ENCODE data around the gene MLXIPL. TPM values are rescaled to one million over a fixed set of nuclear protein-coding genes. Genes with fewer than 3 reads are reported as not detected.

The MLXIPL gene
- total RNA-seq, 1 donor from 2014 or later: 0.41 TPM

Other genes with a start within 250 kb of the MLXIPL start
- 0.11 TPM for gene FZD9, start 190.7 kb downstream of the MLXIPL start, total RNA-seq
- gene BAZ1B, start 102.2 kb downstream of the MLXIPL start, total RNA-seq: 38.9 TPM
- gene BCL7B, start 66.8 kb downstream of the MLXIPL start, total RNA-seq: 82.9 TPM
- gene TBL2, start 45.9 kb downstream of the MLXIPL start, total RNA-seq: 9.6 TPM
- gene VPS37D, start 43.3 kb upstream of the MLXIPL start, total RNA-seq: 3.1 TPM
- 14.0 TPM for gene DNAJC30, start 58.9 kb upstream of the MLXIPL start, total RNA-seq
- 65.0 TPM for gene BUD23, start 59.1 kb upstream of the MLXIPL start, total RNA-seq
- gene STX1A, start 95.1 kb upstream of the MLXIPL start, total RNA-seq: 2.9 TPM
- gene ABHD11, start 114.3 kb upstream of the MLXIPL start, total RNA-seq: 25.2 TPM
- not detected for gene CLDN3, start 145.7 kb upstream of the MLXIPL start, total RNA-seq
- gene CLDN4, start 206.5 kb upstream of the MLXIPL start, total RNA-seq: 0.27 TPM
- gene METTL27, start 218.0 kb upstream of the MLXIPL start, total RNA-seq: 0.44 TPM
- not detected for gene TMEM270, start 236.6 kb upstream of the MLXIPL start, total RNA-seq